ENCODE results near the gene RPE. TPM values are rescaled to one million over a fixed set of nuclear protein-coding genes. Genes with fewer than 3 reads are reported as not detected.

Gene RPE
- total RNA-seq, 5 donors from 2014 or later (not counting 1 experiment from before 2014, with no cell fraction given): 17.9 to 36.7 (median 33.2) TPM

DNA sequence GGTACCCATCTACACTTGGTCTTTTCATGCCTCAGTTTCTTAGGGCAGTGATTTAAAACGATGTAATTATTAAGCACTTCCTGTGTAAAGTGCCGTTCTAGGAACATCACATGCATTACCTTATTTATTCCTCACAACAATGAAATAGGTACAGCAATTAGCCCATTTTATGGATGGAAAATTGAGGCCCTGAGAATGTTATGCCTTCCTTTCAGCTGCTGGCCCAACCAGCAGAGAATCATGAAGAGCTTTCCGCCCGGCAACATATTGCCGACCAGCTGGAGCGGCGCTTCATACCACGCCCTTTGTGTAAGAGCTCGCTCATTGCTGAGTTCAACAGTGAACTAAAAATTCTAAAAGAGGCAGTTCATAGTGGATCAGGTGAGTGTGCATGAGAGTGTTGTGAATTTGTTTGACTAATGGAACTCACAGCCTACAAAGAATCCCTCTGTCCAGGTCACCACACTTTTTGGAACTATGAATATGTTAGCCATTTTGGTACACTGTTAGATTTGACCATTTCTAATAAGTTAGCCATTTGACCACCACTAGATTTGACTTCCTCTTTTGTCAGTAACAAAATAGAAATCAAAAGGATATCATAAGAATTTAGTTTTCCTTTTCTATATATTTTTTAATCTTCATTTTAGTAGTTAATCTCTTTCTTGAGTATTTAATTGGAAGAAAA lies 25.6 kb upstream of the RPE start:
- ATAC-seq (replicated peaks in 1 of 4): no peak
- no peaks in the 10 kb centered on the region for H3K9me3 Mint-ChIP-seq
- Histone ChIP-seq H3K36me3 (ENCODE audit: control insufficient read depth in 2 of 2, extremely low read depth in 1 of 2, insufficient read depth in 1 of 2, low read length in 1 of 2) (no peaks in the 10 kb centered on the region), H3K4me3 (ENCODE audit: control insufficient read depth in 1 of 2, extremely low read depth in 1 of 2, low read length in 1 of 2) (no peak overlapping the region), H3K4me1 (ENCODE audit: control insufficient read depth in 1 of 2, extremely low read depth in 1 of 2, insufficient read depth in 2 of 2, low read length in 2 of 2) (no peaks in the 10 kb centered on the region), H3K9me3 (no peaks in the 10 kb centered on the region), H3K27me3 (replicated peaks in 1 of 2; ENCODE audit: control insufficient read depth in 2 of 2, extremely low read depth in 1 of 2, insufficient read depth in 2 of 2, low read length in 1 of 2) (peaks cover 0 to 4% of the 10 kb centered on the region in 2 experiments), H3K27ac (ENCODE audit: low read length) (no peak overlapping the region)
- no peak for DNase-seq
- WGBS (ENCODE audit: insufficient coverage): 100% methylated on average over 2 of the region's 9 CpGs
- no peak overlapping the region for H3K27ac Mint-ChIP-seq
- no peaks in the 10 kb centered on the region for H3K36me3 Mint-ChIP-seq
- no peaks in the 10 kb centered on the region for H3K4me1 Mint-ChIP-seq
- POLR2A ChIA-PET: no interaction called here
- CTCF ChIA-PET: interaction anchor here (0.5 to 5.4 kb wide), 13 partner anchors 12 to 239 kb away, joined by 3 to 56 read pairs (median 5); no protein-coding TSS in a partner anchor
- H3K27me3 Mint-ChIP-seq: peaks cover 13 to 17% of the 10 kb centered on the region in 2 donors
- H3K4me3 Mint-ChIP-seq: no peak overlapping the region

DNA sequence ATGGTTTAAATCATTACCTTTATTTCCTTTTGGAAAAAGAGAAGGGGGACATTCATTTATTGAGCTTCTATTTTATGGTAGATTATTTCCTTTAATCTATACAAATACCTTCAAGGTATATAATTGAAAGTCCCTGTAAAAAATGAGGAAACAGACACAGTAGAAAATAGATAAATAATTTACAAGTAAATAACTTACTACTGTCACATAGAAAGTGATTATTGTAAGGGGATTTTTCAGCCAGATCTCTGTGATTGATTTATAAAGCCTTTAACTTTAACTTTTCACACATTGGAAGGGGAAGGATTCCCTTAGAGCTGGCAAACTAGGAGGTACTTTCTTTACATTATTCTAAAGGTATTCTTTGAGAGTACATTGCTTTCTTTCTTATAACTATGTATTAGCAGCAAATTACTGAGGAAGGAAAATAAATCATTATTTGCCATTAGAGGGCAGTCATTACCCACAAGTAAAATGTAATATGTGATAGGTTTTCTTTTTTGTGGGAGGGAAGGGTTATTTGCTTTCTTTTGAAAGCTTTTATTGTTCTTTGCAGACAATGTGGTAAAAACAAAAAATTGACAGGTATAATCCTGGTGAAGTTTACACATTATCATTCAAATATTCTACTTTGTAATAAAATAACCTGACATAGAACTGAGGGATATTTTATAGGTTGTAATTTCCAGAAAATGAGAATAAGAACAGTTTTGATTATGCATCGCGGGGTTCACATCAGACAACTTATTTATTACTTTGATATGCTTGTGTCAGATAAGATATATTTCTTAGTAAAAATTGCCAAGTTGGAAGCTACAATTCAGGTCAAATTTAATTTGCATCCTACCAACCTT lies 24.8 kb upstream of the RPE start:
- POLR2A ChIA-PET: no interaction called here
- no peaks in the 10 kb centered on the region for H3K4me1 ChIP-seq (ENCODE audit: control insufficient read depth in 1 of 2, extremely low read depth in 1 of 2, insufficient read depth in 2 of 2, low read length in 2 of 2)
- WGBS (ENCODE audit: insufficient coverage): no CpG with 5 or more reads among the region's 2 CpGs
- H3K36me3 ChIP-seq (ENCODE audit: control insufficient read depth in 2 of 2, extremely low read depth in 1 of 2, insufficient read depth in 1 of 2, low read length in 1 of 2): no peaks in the 10 kb centered on the region
- H3K9me3 ChIP-seq: no peaks in the 10 kb centered on the region
- Mint-ChIP-seq H3K9me3 (no peaks in the 10 kb centered on the region), H3K36me3 (no peaks in the 10 kb centered on the region), H3K27me3 (peaks cover 5 to 12% of the 10 kb centered on the region in 2 donors), H3K27ac (no peak overlapping the region), H3K4me1 (no peaks in the 10 kb centered on the region), H3K4me3 (no peak overlapping the region)
- H3K4me3 ChIP-seq (ENCODE audit: control insufficient read depth in 1 of 2, extremely low read depth in 1 of 2, low read length in 1 of 2): no peak overlapping the region
- CTCF ChIA-PET: interaction anchor here (0.5 to 5.4 kb wide), 13 partner anchors 11 to 238 kb away, joined by 3 to 56 read pairs (median 5); no protein-coding TSS in a partner anchor
- DNase-seq: peak in 1 of 35 experiments; percentile 70
- H3K27me3 ChIP-seq (replicated peaks in 1 of 2; ENCODE audit: control insufficient read depth in 2 of 2, extremely low read depth in 1 of 2, insufficient read depth in 2 of 2, low read length in 1 of 2): peaks cover 0 to 4% of the 10 kb centered on the region in 2 experiments
- ATAC-seq (replicated peaks in 1 of 4): peak in 1 of 4 experiments; percentile 51
- no peak overlapping the region for H3K27ac ChIP-seq (ENCODE audit: low read length)

GRCh38 chr2:209984291-209984690 lies 18.1 kb upstream of the RPE start:
- H3K9me3 ChIP-seq: no peaks in the 10 kb centered on the region
- no peak overlapping the region for H3K27ac ChIP-seq (ENCODE audit: low read length)
- Mint-ChIP-seq H3K9me3 (no peaks in the 10 kb centered on the region), H3K4me1 (no peaks in the 10 kb centered on the region), H3K36me3 (no peaks in the 10 kb centered on the region), H3K27ac (no peak overlapping the region), H3K27me3 (peaks cover 9 to 14% of the 10 kb centered on the region in 2 donors), H3K4me3 (no peak overlapping the region)
- no peaks in the 10 kb centered on the region for H3K36me3 ChIP-seq (ENCODE audit: control insufficient read depth in 2 of 2, extremely low read depth in 1 of 2, insufficient read depth in 1 of 2, low read length in 1 of 2)
- no peaks in the 10 kb centered on the region for H3K4me1 ChIP-seq (ENCODE audit: control insufficient read depth in 1 of 2, extremely low read depth in 1 of 2, insufficient read depth in 2 of 2, low read length in 2 of 2)
- DNase-seq (no peak), ATAC-seq (replicated peaks in 1 of 4) (no peak)
- peaks cover 0 to 2% of the 10 kb centered on the region in 2 experiments for H3K27me3 ChIP-seq (replicated peaks in 1 of 2; ENCODE audit: control insufficient read depth in 2 of 2, extremely low read depth in 1 of 2, insufficient read depth in 2 of 2, low read length in 1 of 2)
- H3K4me3 ChIP-seq (ENCODE audit: control insufficient read depth in 1 of 2, extremely low read depth in 1 of 2, low read length in 1 of 2): no peak overlapping the region
- ChIA-PET POLR2A (no interaction called here), CTCF (interaction anchor here (1.0 to 1.5 kb wide), 2 partner anchors 214 to 215 kb away, joined by 6 to 8 read pairs; no protein-coding TSS in a partner anchor)
- WGBS (ENCODE audit: insufficient coverage): no CpG with 5 or more reads among the region's 2 CpGs

DNA sequence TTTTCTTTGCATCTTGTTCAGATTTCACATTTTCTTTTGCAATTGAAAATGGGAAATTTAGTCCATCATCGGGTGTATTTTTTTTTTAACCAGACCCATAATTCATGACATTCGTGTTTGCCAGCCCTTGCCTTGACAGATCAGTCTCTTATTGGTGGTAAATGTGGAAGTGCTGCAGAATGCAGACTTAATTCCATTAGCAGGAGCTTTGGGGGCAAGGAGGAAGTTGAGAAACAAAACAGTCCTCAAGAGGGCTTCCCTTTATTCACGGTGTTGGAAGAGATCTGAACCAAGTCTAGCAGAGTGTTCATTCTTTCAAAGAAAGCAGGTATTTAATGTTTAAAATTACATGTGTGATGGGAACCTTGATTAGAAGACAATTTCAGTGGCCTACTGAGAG lies 16.6 kb upstream of the RPE start:
- H3K27me3 Mint-ChIP-seq: peaks cover 15 to 16% of the 10 kb centered on the region in 2 donors
- H3K36me3 ChIP-seq (ENCODE audit: control insufficient read depth in 2 of 2, extremely low read depth in 1 of 2, insufficient read depth in 1 of 2, low read length in 1 of 2): no peaks in the 10 kb centered on the region
- DNase-seq: no peak
- H3K4me1 ChIP-seq (ENCODE audit: control insufficient read depth in 1 of 2, extremely low read depth in 1 of 2, insufficient read depth in 2 of 2, low read length in 2 of 2): no peaks in the 10 kb centered on the region
- no peaks in the 10 kb centered on the region for H3K9me3 ChIP-seq
- H3K4me3 Mint-ChIP-seq: no peak overlapping the region
- no peaks in the 10 kb centered on the region for H3K36me3 Mint-ChIP-seq
- H3K4me3 ChIP-seq (ENCODE audit: control insufficient read depth in 1 of 2, extremely low read depth in 1 of 2, low read length in 1 of 2): no peak overlapping the region
- ChIA-PET POLR2A (no interaction called here), CTCF (interaction anchor here in 1 of 2 donors (1.0 to 1.1 kb wide), 2 partner anchors 64 to 88 kb away, joined by 3 read pairs; no protein-coding TSS in a partner anchor)
- WGBS (ENCODE audit: insufficient coverage): 50% methylated on average over 1 of the region's 3 CpGs
- no peak overlapping the region for H3K27ac Mint-ChIP-seq
- ATAC-seq (replicated peaks in 1 of 4): no peak
- H3K9me3 Mint-ChIP-seq: no peaks in the 10 kb centered on the region
- no peaks in the 10 kb centered on the region for H3K4me1 Mint-ChIP-seq
- peaks cover 0 to 2% of the 10 kb centered on the region in 2 experiments for H3K27me3 ChIP-seq (replicated peaks in 1 of 2; ENCODE audit: control insufficient read depth in 2 of 2, extremely low read depth in 1 of 2, insufficient read depth in 2 of 2, low read length in 1 of 2)
- H3K27ac ChIP-seq (ENCODE audit: low read length): no peak overlapping the region

DNA sequence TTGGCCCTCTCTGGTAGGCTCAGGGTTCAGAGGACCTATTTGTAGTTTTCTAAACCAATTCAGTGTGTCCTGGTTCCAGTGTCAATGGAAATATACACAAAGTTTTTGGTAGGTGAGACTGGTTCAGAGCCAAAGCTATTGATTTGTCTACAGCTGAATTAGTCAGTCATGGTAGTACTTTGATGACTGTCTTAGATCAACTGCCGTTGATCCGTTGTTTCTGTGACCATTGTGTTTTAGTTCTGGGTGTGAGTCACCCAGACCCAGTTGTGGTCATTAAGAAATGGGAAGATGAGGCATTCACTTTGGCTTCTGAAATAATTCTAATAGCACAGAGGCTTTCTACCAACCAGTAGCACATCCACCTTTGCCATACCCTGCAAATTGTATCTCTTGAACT lies 16.0 kb upstream of the RPE start:
- no CpG with 5 or more reads among the region's 2 CpGs for WGBS (ENCODE audit: insufficient coverage)
- DNase-seq (no peak), ATAC-seq (replicated peaks in 1 of 4) (no peak)
- no peaks in the 10 kb centered on the region for H3K4me1 Mint-ChIP-seq
- Histone ChIP-seq H3K27ac (ENCODE audit: low read length) (no peak overlapping the region), H3K4me1 (ENCODE audit: control insufficient read depth in 1 of 2, extremely low read depth in 1 of 2, insufficient read depth in 2 of 2, low read length in 2 of 2) (no peaks in the 10 kb centered on the region), H3K9me3 (no peaks in the 10 kb centered on the region), H3K36me3 (ENCODE audit: control insufficient read depth in 2 of 2, extremely low read depth in 1 of 2, insufficient read depth in 1 of 2, low read length in 1 of 2) (no peaks in the 10 kb centered on the region), H3K27me3 (replicated peaks in 1 of 2; ENCODE audit: control insufficient read depth in 2 of 2, extremely low read depth in 1 of 2, insufficient read depth in 2 of 2, low read length in 1 of 2) (peaks cover 0 to 2% of the 10 kb centered on the region in 2 experiments), H3K4me3 (ENCODE audit: control insufficient read depth in 1 of 2, extremely low read depth in 1 of 2, low read length in 1 of 2) (no peak overlapping the region)
- H3K4me3 Mint-ChIP-seq: no peak overlapping the region
- ChIA-PET POLR2A (no interaction called here), CTCF (interaction anchor here in 1 of 2 donors (1.0 kb wide), 1 partner anchor 87 kb away, joined by 3 read pairs; no protein-coding TSS in a partner anchor)
- H3K9me3 Mint-ChIP-seq: no peaks in the 10 kb centered on the region
- no peak overlapping the region for H3K27ac Mint-ChIP-seq
- H3K36me3 Mint-ChIP-seq: no peaks in the 10 kb centered on the region
- H3K27me3 Mint-ChIP-seq: peaks cover 15 to 16% of the 10 kb centered on the region in 2 donors

DNA sequence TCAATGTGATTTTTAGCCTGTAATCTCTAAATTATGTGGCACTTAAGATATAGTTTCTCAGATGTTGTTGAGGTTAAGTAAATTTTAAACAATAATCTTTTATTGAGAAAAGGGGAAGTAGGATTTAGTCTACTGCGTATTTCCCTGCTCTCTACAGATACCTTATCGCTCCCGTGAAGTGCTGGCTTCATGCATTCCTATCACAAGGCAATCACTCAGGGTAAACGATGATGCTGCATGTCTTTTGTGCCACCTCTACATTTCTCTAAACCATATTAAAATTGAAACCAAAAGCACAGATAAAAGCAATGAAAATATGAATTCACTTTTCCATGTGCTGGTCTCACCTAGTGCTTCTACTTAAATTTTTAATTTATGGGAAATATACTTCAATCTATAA lies 14.4 kb upstream of the RPE start:
- Mint-ChIP-seq H3K4me3 (no peak overlapping the region), H3K27ac (no peak overlapping the region), H3K9me3 (no peaks in the 10 kb centered on the region), H3K4me1 (no peaks in the 10 kb centered on the region), H3K36me3 (no peaks in the 10 kb centered on the region), H3K27me3 (peaks cover 16 to 18% of the 10 kb centered on the region in 2 donors)
- H3K27ac ChIP-seq (ENCODE audit: low read length): no peak overlapping the region
- ATAC-seq (replicated peaks in 1 of 4) (no peak), DNase-seq (no peak)
- H3K36me3 ChIP-seq (ENCODE audit: control insufficient read depth in 2 of 2, extremely low read depth in 1 of 2, insufficient read depth in 1 of 2, low read length in 1 of 2): no peaks in the 10 kb centered on the region
- H3K4me1 ChIP-seq (ENCODE audit: control insufficient read depth in 1 of 2, extremely low read depth in 1 of 2, insufficient read depth in 2 of 2, low read length in 2 of 2): no peaks in the 10 kb centered on the region
- H3K4me3 ChIP-seq (ENCODE audit: control insufficient read depth in 1 of 2, extremely low read depth in 1 of 2, low read length in 1 of 2): no peak overlapping the region
- H3K9me3 ChIP-seq: no peaks in the 10 kb centered on the region
- WGBS (ENCODE audit: insufficient coverage): 22% methylated on average over 3 of the region's 4 CpGs
- POLR2A ChIA-PET: interaction anchor here in 1 of 2 donors (0.6 kb wide), 1 partner anchor 539 kb away, joined by 3 read pairs; no protein-coding TSS in a partner anchor
- H3K27me3 ChIP-seq (replicated peaks in 1 of 2; ENCODE audit: control insufficient read depth in 2 of 2, extremely low read depth in 1 of 2, insufficient read depth in 2 of 2, low read length in 1 of 2): peaks cover 0 to 2% of the 10 kb centered on the region in 2 experiments
- CTCF ChIA-PET: interaction anchor here in 1 of 2 donors (0.7 kb wide), 1 partner anchor 10 kb away, joined by 3 read pairs; no protein-coding TSS in a partner anchor
